Osteocyte (in vitro differentiated cells): ENCODE data around the gene LOXHD1. TPM values are rescaled to one million over a fixed set of nuclear protein-coding genes. Genes with fewer than 3 reads are reported as not detected.

Experiments
- DNase-seq: peaks from one replicate; pipeline ENCODE4 v3.0.0; 2021; ENCODE audit warnings: mixed read lengths; ENCODE audit not compliant: unreplicated experiment; ENCODE audit errors: extremely low spot score
- H3K27ac Mint-ChIP-seq: one replicate; pipeline ENCODE4 v1.8.0; 2021; ENCODE audit warnings: mild to moderate bottlenecking, mixed read lengths; ENCODE audit not compliant: unreplicated experiment
- H3K27me3 Mint-ChIP-seq: one replicate; pipeline ENCODE4 v1.8.0; 2021; ENCODE audit warnings: mixed read lengths; ENCODE audit not compliant: unreplicated experiment
- H3K36me3 Mint-ChIP-seq: one replicate; pipeline ENCODE4 v1.8.0; 2021; ENCODE audit warnings: mixed read lengths; ENCODE audit not compliant: unreplicated experiment
- H3K4me1 Mint-ChIP-seq: one replicate; pipeline ENCODE4 v1.8.0; 2021; ENCODE audit warnings: mixed read lengths; ENCODE audit not compliant: unreplicated experiment
- H3K4me3 Mint-ChIP-seq: one replicate; pipeline ENCODE4 v1.8.0; 2021; ENCODE audit warnings: mild to moderate bottlenecking, moderate library complexity, mixed read lengths; ENCODE audit not compliant: unreplicated experiment
- H3K9me3 Mint-ChIP-seq: one replicate; pipeline ENCODE4 v1.8.0; 2021; ENCODE audit warnings: mixed read lengths; ENCODE audit not compliant: unreplicated experiment
- CTCF ChIP-seq: fragments of 200-600 bp; sonication (generic); IDR thresholded peaks from 2 replicates; pipeline ENCODE4 v1.5.0; 2021; ENCODE audit warnings: antibody characterized with exemption, mild to moderate bottlenecking, moderate library complexity
- total RNA-seq: library from RNA; stranded (reverse); gene quantifications from 2 replicates; pipeline ENCODE4 v1.2.1, GENCODE V29; 2021

LOXHD1 gene
- total RNA-seq, 1 donor from 2014 or later = not detected

- DNase-seq = no peak
- Mint-ChIP-seq H3K27ac (no peak overlapping the region), H3K27me3 (peaks cover 30% of the 10 kb centered on the region), H3K9me3 (no peaks in the 10 kb centered on the region), H3K4me1 (peaks cover 33% of the 10 kb centered on the region), H3K36me3 (no peaks in the 10 kb centered on the region), H3K4me3 (no peak overlapping the region)
- no peak for TF ChIP-seq CTCF
Observed at GRCh38 chr18:46468426-46469180, 188.4 kb downstream of the LOXHD1 start.

GRCh38 chr18:46466234-46467160 lies 190.5 kb downstream of the LOXHD1 start:
- DNase-seq = no peak
- Mint-ChIP-seq H3K4me1 (peaks cover 33% of the 10 kb centered on the region), H3K4me3 (no peak overlapping the region), H3K27me3 (peaks cover 35% of the 10 kb centered on the region), H3K36me3 (no peaks in the 10 kb centered on the region), H3K9me3 (no peaks in the 10 kb centered on the region), H3K27ac (no peak overlapping the region)
- TF ChIP-seq CTCF = no peak

GRCh38 chr18:46464926-46465655 lies 191.9 kb downstream of the LOXHD1 start:
- no peak for DNase-seq
- Mint-ChIP-seq H3K4me3 (no peak overlapping the region), H3K27ac (no peak overlapping the region), H3K9me3 (no peaks in the 10 kb centered on the region), H3K27me3 (peaks cover 37% of the 10 kb centered on the region), H3K36me3 (no peaks in the 10 kb centered on the region), H3K4me1 (peaks cover 25% of the 10 kb centered on the region)
- peak; percentile 33 for TF ChIP-seq CTCF

GRCh38 chr18:46462523-46462922 lies 194.5 kb downstream of the LOXHD1 start:
- H3K9me3 Mint-ChIP-seq = no peaks in the 10 kb centered on the region
- peaks cover 4% of the 10 kb centered on the region for H3K4me1 Mint-ChIP-seq
- TF ChIP-seq CTCF = no peak
- H3K4me3 Mint-ChIP-seq = no peak overlapping the region
- H3K27me3 Mint-ChIP-seq = peaks cover 44% of the 10 kb centered on the region
- no peak overlapping the region for H3K27ac Mint-ChIP-seq
- no peaks in the 10 kb centered on the region for H3K36me3 Mint-ChIP-seq
- DNase-seq = no peak
